Activated CD8-positive, alpha-beta T cell treated with anti-CD3 and anti-CD28 coated beads for 36 hours (primary cell): Measurements from ENCODE around the gene SLC5A2. TPM values are rescaled to one million over a fixed set of nuclear protein-coding genes. Genes with fewer than 3 reads are reported as not detected.

Source experiments
- ATAC-seq: fragments of 200-7000 bp; cut with Tn5 transposase; one replicate; pipeline ENCODE4 v1.10.0; 2021; ENCODE audit warnings: mild to moderate bottlenecking, moderate library complexity
- CTCF ChIA-PET: fragments of 350-600 bp; sonication (Branson Sonifier 250); formaldehyde crosslinking; loops from one replicate; lab custom pipeline; 2021; ENCODE audit warnings: antibody characterized with exemption; lab: Charles Lee
- POLR2A ChIA-PET: fragments of 350-600 bp; sonication (Branson Sonifier 250); formaldehyde crosslinking; loops from one replicate; lab custom pipeline; 2021; ENCODE audit warnings: antibody characterized with exemption; lab: Charles Lee
- DNase-seq: peaks from one replicate; pipeline ENCODE4 v3.0.0-alpha.2; 2020
- H3K27ac Mint-ChIP-seq: one replicate; pipeline ENCODE4 v1.8.0; 2021; ENCODE audit warnings: mild to moderate bottlenecking, mixed read lengths
- H3K27me3 Mint-ChIP-seq: one replicate; pipeline ENCODE4 v1.8.0; 2021; ENCODE audit warnings: mixed read lengths
- H3K36me3 Mint-ChIP-seq: one replicate; pipeline ENCODE4 v1.8.0; 2021; ENCODE audit warnings: low read depth, mixed read lengths
- H3K4me1 Mint-ChIP-seq: one replicate; pipeline ENCODE4 v1.8.0; 2021; ENCODE audit warnings: low read depth, mixed read lengths
- H3K4me3 Mint-ChIP-seq: one replicate; pipeline ENCODE4 v1.8.0; 2021; ENCODE audit warnings: mild to moderate bottlenecking, moderate library complexity, mixed read lengths
- H3K9me3 Mint-ChIP-seq: one replicate; pipeline ENCODE4 v1.8.0; 2021; ENCODE audit warnings: mixed read lengths
- CTCF ChIP-seq: fragments of 200-600 bp; IDR thresholded peaks from one replicate; pipeline ENCODE4 v1.8.0; 2022; ENCODE audit warnings: antibody characterized with exemption, mild to moderate bottlenecking
- intact Hi-C: fragments of 100-400 bp; cut with micrococcal nuclease; formaldehyde crosslinking; loops from one replicate; pipeline ENCODE4 v1.10.0; 2022
- total RNA-seq, 2 experiments: library from RNA; stranded (reverse); gene quantifications; one replicate each; pipeline ENCODE4 v1.2.3, GENCODE V29; 2021

Gene SLC5A2
- total RNA-seq, 2 experiments from 2014 or later: not detected

- DNase-seq (no peak), ATAC-seq (no peak)
- peak overlapping the region; percentile 98 for H3K27ac Mint-ChIP-seq
- intact Hi-C loops: loop anchor here (10.0 kb wide), 1 partner anchor 206 kb away; a partner anchor contains a TSS
- peak overlapping the region; percentile 98 for H3K4me3 Mint-ChIP-seq
- no peaks in the 10 kb centered on the region for H3K27me3 Mint-ChIP-seq
- POLR2A ChIA-PET: interaction anchor here (0.7 to 3.0 kb wide), 12 partner anchors 10 to 368 kb away, joined by 3 to 17 read pairs (median 4); partner anchors contain the start of genes ARMC5 and ZNF267
- H3K9me3 Mint-ChIP-seq: peaks cover 2% of the 10 kb centered on the region
- H3K36me3 Mint-ChIP-seq: peaks cover 7% of the 10 kb centered on the region
- no peak for TF ChIP-seq CTCF
- H3K4me1 Mint-ChIP-seq: peaks cover 45% of the 10 kb centered on the region
- CTCF ChIA-PET: interaction anchor here (1.3 to 2.9 kb wide), 3 partner anchors 49 to 349 kb away, joined by 4 to 12 read pairs (median 4); partner anchors contain the start of gene ARMC5
Measured at GRCh38 chr16:31508706-31509195, 25.8 kb downstream of the SLC5A2 start.

GRCh38 chr16:31513126-31513525, 30.2 kb downstream of the SLC5A2 start:
- Mint-ChIP-seq H3K36me3 (peaks cover 2% of the 10 kb centered on the region), H3K27ac (no peak overlapping the region), H3K4me1 (peaks cover 15% of the 10 kb centered on the region), H3K4me3 (no peak overlapping the region), H3K27me3 (no peaks in the 10 kb centered on the region), H3K9me3 (peaks cover 8% of the 10 kb centered on the region)
- intact Hi-C loops: no loop called here
- ChIA-PET CTCF (no interaction called here), POLR2A (no interaction called here)
- no peak for TF ChIP-seq CTCF
- ATAC-seq (no peak), DNase-seq (no peak)

GRCh38 chr16:31513884-31514283, 31.0 kb downstream of the SLC5A2 start:
- Mint-ChIP-seq H3K27me3 (no peaks in the 10 kb centered on the region), H3K9me3 (peaks cover 8% of the 10 kb centered on the region), H3K36me3 (peaks cover 2% of the 10 kb centered on the region), H3K4me3 (no peak overlapping the region), H3K4me1 (peaks cover 13% of the 10 kb centered on the region), H3K27ac (no peak overlapping the region)
- DNase-seq: no peak
- ChIA-PET POLR2A (no interaction called here), CTCF (no interaction called here)
- intact Hi-C loops: no loop called here
- no peak for TF ChIP-seq CTCF
- ATAC-seq: no peak

GRCh38 chr16:31517800-31518402, 35.0 kb downstream of the SLC5A2 start:
- POLR2A ChIA-PET: no interaction called here
- DNase-seq (no peak), ATAC-seq (no peak)
- H3K9me3 Mint-ChIP-seq: peaks cover 6% of the 10 kb centered on the region
- no peak for TF ChIP-seq CTCF
- no peaks in the 10 kb centered on the region for H3K36me3 Mint-ChIP-seq
- no peaks in the 10 kb centered on the region for H3K4me1 Mint-ChIP-seq
- no peak overlapping the region for H3K4me3 Mint-ChIP-seq
- intact Hi-C loops: no loop called here
- no peak overlapping the region for H3K27ac Mint-ChIP-seq
- H3K27me3 Mint-ChIP-seq: no peaks in the 10 kb centered on the region
- CTCF ChIA-PET: no interaction called here

GRCh38 chr16:31519759-31520431, 37.0 kb downstream of the SLC5A2 start:
- ATAC-seq: no peak

More at GRCh38 chr16:31519759-31520431, 37.0 kb downstream of the SLC5A2 start:
- Mint-ChIP-seq H3K27ac (no peak overlapping the region), H3K4me1 (no peaks in the 10 kb centered on the region), H3K36me3 (no peaks in the 10 kb centered on the region), H3K4me3 (no peak overlapping the region), H3K9me3 (peaks cover 6% of the 10 kb centered on the region), H3K27me3 (no peaks in the 10 kb centered on the region)
- ChIA-PET CTCF (no interaction called here), POLR2A (interaction anchor here (0.8 kb wide), 1 partner anchor 9 kb away, joined by 3 read pairs; no protein-coding TSS in a partner anchor)
- TF ChIP-seq CTCF: no peak
- intact Hi-C loops: no loop called here
- no peak for DNase-seq
